ENCODE measurements around the gene LRTM2.
"Not testable (repeated sequence)": the region's sequence is repeated elsewhere in the genome, so short reads cannot be mapped to it uniquely, and the experiment has no call there.

Gene LRTM2

DNA sequence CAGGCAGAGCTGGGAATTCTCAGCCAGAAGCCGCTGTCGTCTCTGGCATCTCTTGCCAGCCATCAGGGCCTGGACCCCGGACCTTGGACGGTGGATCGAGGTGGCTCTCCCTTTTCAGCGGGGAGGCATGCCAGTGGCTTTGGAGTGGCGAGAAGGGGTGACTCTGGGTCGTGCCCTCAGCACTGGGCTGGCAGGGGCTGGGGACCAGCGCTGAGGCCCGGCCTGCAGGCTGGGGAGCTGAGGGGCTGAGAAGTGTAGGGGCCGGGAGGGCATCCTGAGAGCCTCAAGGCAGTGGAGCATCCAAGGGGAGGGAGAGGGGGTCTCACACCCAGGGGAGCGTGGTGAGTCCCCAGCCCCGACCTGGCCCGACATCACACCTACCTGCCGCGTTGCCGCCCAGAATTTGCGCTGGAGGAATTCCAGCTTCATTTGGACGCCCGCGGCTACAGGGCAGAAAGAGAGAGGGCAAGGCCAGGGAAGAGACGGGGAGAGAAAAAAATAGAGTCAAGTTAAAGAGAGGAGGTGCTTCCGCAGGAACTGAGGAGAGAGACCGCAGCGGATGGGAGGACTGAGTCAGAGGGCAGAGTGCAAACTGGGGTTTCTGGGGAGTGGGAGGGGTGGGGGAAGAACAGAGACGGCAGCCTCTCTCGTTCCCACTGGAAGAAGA lies 9.0 kb upstream of the LRTM2 start:
- DNase-seq (ENCODE audit: low read depth, low spot score), result no peak

DNA sequence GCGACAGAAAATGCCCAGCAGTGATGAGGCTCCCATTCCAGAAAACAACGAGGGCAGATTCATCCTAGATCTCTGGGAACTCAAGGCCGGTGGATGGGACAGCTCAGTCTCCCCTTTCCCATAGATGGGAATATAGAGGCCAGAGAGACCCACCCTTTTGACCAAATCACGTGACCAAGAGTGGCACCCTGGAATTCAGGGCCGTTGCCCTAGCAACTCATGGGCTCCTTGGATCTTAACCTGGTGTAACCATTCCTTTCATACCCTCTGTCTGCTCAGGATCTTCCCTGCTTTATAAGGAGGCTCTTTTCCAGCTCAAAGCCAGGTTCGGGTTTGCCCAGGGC lies 8.4 kb upstream of the LRTM2 start:
- DNase-seq (ENCODE audit: low read depth, low spot score), result no peak

DNA sequence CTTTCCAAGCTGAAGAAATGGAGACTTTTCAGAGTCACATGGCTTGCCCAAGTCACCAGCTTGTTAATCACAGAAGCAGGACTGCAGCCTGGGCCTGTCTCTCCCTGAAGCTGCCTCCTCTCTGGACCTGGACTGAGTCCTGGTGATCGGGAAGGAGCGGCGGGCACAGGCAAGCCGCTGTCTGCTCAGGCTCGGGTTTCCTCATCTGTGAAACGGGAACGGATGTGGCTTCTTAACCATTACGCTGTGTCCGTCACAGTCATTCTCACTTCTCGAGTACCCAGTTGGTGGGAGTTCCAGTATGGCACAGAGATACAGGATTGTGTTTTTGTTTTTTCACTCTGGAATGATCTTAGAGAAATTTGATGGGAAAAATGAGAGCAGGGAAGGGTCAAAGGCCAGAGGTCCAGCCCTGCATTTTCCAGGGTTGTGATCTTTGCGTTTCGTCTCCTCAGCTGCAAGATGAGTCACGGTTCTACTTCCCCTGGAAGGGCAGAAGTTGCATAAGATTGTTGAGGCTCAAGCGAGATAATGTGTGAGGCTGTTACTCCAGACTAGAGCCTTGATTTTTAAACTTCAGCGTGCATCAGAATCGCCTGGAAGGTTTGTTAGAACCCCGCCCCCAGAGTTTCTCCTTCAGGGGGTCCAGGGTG lies 7.6 kb upstream of the LRTM2 start:
- peak; percentile 27 for DNase-seq (ENCODE audit: low read depth, low spot score)

DNA sequence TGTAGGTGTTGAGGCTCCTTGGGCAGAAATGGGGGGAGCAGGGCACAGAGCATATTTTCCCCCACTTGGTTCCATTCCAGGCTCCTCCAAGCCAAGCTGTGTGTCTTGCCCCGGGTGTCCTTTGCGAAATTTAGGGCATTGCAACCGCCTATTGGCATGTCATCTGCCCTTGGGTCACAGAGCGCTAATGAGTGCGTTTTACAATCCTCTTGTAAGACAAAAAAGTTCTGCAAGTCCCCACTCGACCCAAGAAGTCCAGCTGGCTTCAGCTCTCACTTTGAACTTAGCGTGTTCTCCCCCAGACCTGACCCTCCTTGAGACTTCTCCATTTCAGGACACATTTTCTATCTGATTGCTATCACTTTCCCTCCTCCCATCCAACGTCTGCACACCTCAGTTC lies 6.1 kb upstream of the LRTM2 start:
- DNase-seq (ENCODE audit: low read depth, low spot score), result no peak

DNA sequence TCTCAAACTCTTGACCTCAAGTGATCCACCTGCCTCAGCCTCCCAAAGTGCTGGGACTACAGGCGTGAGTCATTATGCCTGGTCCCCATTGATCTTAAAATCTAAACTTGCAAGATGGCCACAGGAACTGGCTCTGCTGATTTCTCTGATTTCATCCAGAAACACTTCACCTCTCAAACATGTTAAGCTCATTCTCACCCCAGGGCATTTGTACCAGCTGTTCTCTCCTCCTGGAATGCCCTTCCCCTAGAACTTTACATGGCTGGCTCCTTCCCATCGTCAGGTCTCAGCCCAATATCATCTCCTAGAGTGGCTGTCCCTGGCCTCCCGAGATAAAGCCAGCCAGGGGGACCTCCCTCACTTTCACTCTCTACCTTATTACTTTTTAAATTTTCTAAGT lies 5.3 kb upstream of the LRTM2 start:
- no peak for DNase-seq (ENCODE audit: low read depth, low spot score)

DNA sequence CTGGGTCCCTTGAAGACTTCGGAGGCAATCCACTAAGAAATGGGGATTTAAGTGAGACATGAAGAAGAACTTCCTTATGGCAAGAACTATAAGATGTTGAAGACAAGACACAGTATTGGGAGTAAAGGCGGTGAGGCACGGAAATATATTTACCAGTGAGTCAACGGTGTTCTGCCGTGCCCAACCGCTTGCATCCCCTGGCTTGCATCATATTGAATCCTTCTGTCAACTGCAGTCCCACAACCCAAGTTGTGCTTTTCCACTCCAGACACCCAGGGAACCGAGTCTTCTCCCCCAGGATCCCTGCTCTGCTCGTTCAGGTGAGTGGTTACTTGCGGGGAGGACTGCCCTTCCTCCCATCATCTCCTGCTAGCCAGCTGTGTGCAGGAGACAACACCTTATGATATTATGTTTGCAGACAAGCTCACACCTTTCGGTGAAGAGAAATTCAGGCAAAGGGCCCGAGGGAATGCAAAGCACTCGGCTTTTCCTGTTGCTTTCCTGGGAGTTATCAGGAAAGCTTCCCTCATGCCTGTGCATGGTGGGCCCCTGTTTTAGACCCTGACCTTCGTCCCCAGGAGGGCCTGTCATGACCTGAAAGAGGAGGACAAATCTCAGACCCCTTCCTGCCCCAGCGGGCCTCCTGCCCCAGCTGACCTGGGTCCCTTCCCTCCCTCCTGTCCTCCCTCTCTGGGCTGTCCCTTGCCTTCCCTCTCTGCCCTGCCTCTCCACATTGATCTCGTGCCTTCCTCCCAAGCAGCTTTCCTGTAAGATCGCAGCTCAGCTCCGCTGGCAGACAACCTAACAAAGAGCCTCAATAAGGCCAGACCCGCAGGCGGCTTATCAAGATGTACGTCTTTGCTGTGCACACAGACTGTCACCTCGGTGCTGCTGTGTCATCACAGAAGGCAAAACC lies 4.3 kb upstream of the LRTM2 start:
- DNase-seq (ENCODE audit: low read depth, low spot score), result no peak

DNA sequence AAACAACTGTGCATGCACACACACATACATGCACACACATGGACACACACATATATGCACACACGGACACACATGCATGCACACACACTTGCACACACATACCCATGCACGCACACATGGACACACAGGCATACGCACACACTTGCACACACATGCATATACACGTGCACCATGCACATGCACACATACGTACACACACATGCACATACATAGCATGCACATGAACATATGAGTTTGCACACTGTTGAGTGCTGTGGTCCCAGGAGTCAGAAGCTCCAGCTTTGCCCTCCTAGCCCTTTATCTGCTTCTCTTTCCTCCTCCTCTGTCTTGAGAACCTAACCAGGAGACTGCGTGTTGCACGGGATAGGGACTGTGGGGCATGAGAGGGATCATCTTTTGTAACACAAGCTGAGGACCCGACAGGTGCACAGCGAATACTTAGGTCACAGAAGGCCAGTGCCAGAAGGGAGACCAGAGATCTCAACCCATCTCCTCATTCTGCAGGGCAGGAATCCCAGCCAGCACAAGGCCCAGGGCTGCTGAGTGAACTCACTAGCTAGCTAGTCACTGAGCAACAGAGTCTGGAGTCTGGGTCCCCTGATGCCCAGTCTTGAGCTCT lies 3.5 kb upstream of the LRTM2 start:
- no peak for DNase-seq (ENCODE audit: low read depth, low spot score)

DNA sequence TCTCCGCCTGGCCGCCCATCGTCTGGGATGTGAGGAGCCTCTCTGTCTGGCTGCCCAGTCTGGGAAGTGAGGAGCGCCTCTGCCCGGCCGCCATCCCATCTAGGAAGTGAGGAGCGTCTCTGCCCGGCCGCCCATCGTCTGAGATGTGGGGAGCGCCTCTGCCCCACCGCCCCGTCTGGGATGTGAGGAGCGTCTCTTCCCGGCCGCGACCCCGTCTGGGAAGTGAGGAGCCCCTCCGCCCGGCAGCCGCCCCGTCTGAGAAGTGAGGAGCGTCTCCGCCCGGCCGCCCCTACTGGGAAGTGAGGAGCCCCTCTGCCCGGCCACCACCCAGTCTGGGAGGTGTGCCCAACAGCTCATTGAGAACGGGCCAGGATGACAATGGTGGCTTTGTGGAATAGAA lies 2.4 kb upstream of the LRTM2 start:
- not testable (repeated sequence) for DNase-seq (ENCODE audit: low read depth, low spot score)

DNA sequence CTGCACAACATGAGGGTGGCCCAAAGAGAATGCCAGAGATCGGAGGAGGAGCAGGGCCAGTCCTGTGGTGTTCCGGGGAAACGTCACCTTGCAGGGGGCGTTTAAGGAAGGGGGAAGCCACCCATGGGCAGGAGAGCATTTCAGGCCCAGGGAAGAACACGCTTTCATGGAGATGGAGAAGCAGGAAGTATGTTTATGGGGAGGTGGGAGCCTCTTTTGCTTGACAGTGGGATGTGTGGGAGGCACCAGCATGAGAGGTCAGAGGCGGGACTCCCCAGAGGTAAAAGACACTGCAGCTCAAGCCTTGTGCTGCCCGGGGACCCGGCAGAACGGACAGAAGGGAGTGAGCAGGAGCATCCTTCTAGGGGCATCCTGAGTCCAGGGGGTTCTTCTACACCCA lies 1.3 kb upstream of the LRTM2 start:
- no peak for DNase-seq (ENCODE audit: low read depth, low spot score)

DNA sequence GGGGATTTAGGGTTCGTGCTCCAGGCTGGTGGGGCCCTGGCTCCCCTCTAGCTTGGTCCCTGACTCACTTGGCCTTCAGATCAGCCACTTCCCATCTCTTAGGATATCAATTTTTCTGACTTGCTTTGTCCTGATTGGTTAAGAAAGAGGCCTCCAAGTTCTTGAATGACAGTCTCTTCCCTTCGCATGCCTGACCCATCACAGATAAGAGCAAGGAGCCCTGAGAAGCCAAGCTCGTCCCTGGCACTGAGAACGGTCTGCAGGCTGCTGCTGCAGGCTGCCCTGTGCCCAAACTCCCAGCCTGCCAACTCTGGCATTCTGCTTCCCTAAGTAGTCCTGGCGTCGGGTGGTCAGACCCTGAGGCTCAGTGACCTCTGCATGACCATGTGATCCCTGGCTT lies 794 bp upstream of the LRTM2 start:
- DNase-seq (ENCODE audit: low read depth, low spot score), result no peak

DNA sequence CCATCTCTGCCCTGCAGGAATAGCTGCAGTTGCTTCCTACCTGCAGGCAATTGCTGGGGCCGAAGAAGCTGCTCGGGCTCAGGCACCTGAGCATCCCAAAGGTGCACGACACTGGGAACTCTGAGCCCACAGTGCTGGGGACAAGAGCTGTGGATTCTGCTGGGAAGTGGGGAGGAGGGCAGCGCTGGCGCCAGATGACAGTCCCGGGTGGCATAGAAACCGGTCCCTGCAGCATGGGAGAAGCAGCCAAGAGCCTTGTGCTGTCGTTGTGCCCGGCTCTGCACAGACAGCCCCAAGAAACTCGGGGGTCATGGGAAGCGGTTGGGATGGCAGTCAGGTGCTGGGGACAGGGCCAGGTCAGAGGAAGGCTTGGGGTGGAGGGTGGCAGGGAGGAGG lies 529 bp downstream of the LRTM2 start:
- no peak for DNase-seq (ENCODE audit: low read depth, low spot score)

DNA sequence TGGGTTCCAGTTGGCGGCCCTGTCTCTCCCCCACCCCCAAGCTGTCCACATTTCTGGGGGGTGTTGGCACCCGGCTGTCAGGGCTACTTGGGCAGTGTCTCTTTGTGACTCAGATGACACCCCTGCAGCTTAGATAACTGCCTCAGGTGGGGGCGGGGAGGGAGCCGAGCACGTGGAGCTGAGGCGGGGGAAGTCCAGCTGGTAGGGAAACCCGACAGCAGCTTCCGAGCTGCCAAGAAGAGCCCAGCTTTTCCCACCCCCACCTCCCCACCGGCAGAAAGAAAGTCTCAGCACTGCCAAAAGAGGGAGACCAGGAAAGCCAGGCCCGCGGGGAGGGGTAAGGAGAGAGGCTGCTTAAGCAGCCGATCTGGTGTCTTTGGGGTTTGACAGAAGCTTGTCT lies 1.4 kb downstream of the LRTM2 start:
- no peak for DNase-seq (ENCODE audit: low read depth, low spot score)

DNA sequence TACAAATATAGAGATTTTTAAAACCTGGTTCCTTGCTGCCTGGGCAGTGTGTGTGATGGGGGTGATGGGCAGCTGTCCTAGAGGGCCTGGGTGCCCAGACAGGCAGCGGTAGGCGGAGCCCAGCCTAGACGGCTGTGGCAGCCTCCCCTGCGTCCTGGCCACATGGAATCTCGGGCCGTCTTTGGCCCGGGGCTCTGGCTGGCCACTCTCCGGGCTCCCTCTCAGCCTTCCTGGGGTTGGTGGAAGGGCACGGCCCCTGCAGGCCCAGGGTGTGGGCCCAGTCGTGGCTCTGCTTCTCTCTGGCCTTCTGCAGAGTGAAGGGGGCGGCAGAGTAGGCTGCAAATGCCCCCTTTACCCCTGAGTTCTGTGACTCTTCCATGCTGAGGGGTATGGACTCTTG lies 2.3 kb downstream of the LRTM2 start:
- DNase-seq (ENCODE audit: low read depth, low spot score), result no peak

DNA sequence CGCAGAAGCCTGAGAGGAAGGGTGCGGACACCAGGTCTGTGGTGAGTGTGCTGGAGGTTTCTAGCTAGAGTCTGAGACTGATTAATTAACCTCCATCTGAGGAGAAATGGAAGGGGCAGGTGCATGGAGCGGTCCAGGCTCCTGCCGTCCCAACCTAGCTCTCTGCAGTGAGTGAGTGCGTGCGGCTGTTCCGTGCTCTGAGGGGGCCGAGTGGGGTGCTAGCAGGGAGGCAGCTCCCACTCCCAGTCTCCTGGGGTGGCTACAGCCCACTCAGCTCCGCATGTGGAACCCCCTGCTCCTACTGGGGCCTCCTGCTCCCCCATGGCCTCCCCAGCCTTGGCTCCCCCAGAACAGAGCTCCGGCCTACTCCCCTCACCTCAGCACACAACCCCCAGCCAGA lies 2.9 kb downstream of the LRTM2 start:
- no peak for DNase-seq (ENCODE audit: low read depth, low spot score)

DNA sequence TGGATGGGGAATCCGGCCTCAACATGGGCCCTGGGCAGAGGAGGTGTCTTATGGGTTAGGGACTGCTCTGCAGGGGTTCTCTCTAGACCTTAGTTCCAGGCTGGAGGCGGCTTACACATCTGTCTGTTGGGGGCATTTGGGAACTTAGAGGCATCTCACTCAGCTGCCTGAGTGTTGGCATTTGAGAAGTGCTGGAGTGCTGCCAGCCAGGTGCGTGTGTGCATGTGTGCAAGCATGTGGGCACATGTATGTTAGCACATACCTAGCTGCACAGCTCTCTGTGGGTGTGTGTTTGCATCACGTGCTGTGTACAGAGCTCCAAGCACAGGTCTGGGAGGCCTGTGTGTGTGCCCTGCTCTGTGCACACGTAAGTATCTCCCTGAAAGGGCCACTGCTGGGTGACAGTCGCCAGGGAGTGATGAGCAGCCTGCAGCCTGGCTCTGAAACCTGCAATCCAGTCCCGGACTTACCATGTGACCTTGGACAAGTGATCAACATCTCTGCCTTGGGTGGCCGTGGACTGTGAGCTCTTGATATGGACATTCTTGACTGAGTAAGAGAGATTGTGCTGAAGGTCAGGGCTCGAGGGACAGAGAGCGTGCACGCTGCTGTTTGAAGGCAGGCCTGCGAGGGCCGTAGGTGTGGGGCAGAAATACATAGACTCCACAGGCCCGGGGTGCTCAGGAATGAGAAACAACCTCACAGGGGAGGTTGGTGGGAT lies 5.2 kb downstream of the LRTM2 start:
- no peak for DNase-seq (ENCODE audit: low read depth, low spot score)

DNA sequence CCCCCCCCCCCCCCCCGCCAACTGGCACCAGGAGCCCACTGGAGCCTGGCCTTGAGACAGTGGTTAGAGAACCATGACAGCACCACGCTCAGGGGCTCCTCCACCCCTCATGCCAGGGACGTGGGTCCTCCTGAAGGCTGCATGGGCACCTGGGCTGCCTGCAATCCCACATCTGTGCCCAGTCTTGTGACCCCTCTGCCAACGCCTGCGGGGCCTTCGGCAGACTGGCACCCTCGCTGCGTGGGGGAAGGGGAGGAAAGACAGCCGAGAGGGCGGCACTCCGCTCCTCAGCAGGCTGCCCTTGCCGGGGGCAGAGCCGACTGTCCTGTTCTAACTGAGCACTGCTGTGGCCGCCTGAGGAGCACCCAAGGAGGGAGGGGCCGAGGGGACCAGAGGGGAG lies 6.0 kb downstream of the LRTM2 start:
- no peak for DNase-seq (ENCODE audit: low read depth, low spot score)

DNA sequence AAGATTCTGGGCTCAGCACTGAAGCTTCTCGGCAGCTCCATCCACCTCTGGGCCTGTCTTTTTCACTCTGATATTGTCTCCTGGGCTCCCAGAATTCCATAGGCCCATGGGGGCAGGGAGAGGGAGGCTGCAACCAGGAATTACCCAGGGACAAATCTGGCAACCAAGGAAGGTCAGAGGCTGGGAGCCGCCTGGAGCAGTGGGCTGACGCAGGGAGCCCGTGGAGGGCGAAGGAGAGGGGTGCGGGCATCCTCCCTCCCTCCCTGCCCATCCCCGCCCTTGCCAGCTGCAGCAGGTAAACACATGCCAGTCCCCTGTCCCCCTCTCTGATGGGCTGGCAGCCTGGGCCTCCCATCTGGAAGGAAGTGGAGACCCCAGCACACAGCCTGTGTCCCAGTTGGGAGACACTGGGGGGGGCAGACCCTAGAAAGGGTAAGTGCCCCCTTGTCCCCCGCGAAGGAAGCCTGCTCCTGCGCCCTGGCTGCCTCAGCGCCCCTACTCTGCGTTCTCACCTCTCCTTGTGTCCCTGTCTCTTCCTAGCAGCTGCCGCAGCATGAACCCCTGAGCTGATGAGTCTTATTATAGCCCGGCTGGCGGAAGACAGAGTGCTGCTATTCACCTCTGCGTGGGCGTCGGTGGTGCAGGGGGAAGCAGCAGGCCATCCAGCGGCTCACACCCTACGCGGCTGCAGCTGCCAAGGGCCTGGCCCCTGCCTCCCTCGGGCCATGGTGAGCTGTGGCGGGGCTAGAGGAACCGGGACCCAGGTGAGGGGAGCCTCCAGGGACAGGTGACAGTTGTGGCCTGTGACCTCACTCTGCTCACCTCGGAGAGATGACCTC lies 6.7 kb downstream of the LRTM2 start:
- DNase-seq (ENCODE audit: low read depth, low spot score), result no peak

DNA sequence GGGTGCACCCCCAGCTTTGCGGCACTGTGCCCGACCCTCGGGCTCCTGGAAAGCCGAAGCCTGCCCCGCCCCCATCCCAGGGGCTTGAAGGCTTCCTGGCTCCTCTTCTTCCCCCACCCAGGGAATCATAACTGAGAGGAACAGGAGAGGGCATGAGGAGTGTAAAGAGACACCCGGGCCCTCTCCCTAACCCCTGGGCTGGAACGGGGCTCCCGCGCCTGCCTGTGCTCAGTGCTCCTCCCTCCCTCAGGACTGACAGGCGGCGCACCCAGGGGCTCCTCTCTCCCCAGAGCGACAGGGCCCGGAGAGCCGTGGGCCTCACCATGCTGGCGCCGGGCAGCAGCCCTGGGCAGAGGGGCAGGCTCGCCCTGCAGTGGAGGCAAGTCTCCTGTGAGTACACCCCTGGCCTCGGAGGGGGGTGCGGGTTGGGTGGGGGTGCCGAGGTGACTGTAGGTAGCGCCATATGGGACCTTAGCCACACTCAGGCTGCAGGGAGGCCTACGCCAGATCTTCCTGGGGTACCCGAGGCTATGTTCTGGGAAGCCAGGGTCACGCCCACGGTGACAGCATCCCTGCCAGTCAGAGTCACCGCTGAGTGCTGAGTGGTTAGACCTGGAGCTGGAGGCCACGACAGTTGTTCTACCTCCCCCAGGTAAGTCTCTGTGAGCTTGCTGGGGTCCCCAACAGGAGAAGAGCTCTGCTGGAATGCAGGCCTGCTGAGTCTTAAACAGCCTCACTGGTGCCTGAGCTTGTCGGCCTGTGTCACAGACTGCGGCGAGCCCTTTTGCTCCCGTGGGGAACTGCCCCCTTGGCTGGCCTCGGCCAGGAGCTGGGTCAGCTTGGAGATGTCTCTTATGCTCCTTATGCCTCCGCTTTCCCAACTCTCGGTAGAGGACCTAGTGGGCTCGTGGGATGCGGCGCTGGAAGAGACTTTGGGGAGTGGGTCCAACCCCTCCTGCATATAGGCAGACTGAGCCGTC lies 7.8 kb downstream of the LRTM2 start:
- DNase-seq (ENCODE audit: low read depth, low spot score), result no peak

DNA sequence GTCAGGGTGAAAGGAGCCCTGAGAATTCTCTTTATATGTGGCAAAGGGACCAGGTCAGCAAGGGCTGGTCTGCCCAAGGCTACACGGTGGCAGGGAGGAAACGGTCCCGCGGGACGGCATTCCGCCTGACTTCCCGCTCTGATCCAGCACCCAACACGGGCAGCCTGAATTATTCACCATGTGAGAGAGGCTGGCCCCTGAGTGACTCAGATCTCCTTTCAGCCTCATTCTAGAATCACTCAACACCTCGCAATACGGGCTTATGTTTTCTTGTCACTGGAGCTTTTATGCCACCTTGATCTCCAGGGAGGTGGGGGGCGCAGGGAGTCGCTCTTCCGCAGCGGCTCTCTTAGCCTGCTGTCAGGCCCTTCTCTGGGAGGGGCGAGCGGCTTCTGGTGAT lies 8.5 kb downstream of the LRTM2 start:
- no peak for DNase-seq (ENCODE audit: low read depth, low spot score)

Measured in brain pericyte (primary cell).